ENCODE results near the gene HES6. TPM values are rescaled to one million over a fixed set of nuclear protein-coding genes. Genes with fewer than 3 reads are reported as not detected.

The HES6 gene
- total RNA-seq, 1 donor from 2014 or later = 5.0 TPM

- Mint-ChIP-seq H3K36me3 (ENCODE audit: low read depth, unreplicated experiment) (peaks cover 4% of the 10 kb centered on the region), H3K27ac (ENCODE audit: unreplicated experiment) (no peak overlapping the region), H3K9me3 (ENCODE audit: unreplicated experiment) (no peaks in the 10 kb centered on the region), H3K27me3 (ENCODE audit: unreplicated experiment) (peaks cover 13% of the 10 kb centered on the region), H3K4me1 (ENCODE audit: unreplicated experiment) (peaks cover 11% of the 10 kb centered on the region), H3K4me3 (ENCODE audit: unreplicated experiment) (no peak overlapping the region)
- no peak for TF ChIP-seq CTCF (IDR thresholded peaks at IDR 0.05; ENCODE audit: unreplicated experiment)
- no peak for DNase-seq (ENCODE audit: low spot score)
Observed at GRCh38 chr2:238282861-238283738, 43.3 kb upstream of the HES6 start.

GRCh38 chr2:238281826-238282480 lies 42.1 kb upstream of the HES6 start:
- Mint-ChIP-seq H3K27me3 (ENCODE audit: unreplicated experiment) (peaks cover 7% of the 10 kb centered on the region), H3K27ac (ENCODE audit: unreplicated experiment) (no peak overlapping the region), H3K4me1 (ENCODE audit: unreplicated experiment) (peaks cover 11% of the 10 kb centered on the region), H3K36me3 (ENCODE audit: low read depth, unreplicated experiment) (peaks cover 4% of the 10 kb centered on the region), H3K9me3 (ENCODE audit: unreplicated experiment) (no peaks in the 10 kb centered on the region), H3K4me3 (ENCODE audit: unreplicated experiment) (no peak overlapping the region)
- DNase-seq (ENCODE audit: low spot score) = no peak
- TF ChIP-seq CTCF (IDR thresholded peaks at IDR 0.05; ENCODE audit: unreplicated experiment) = no peak

GRCh38 chr2:238280083-238280825 lies 40.4 kb upstream of the HES6 start:
- Mint-ChIP-seq H3K4me3 (ENCODE audit: unreplicated experiment) (no peak overlapping the region), H3K9me3 (ENCODE audit: unreplicated experiment) (no peaks in the 10 kb centered on the region), H3K27me3 (ENCODE audit: unreplicated experiment) (no peaks in the 10 kb centered on the region), H3K27ac (ENCODE audit: unreplicated experiment) (no peak overlapping the region), H3K4me1 (ENCODE audit: unreplicated experiment) (peaks cover 8% of the 10 kb centered on the region), H3K36me3 (ENCODE audit: low read depth, unreplicated experiment) (peaks cover 4% of the 10 kb centered on the region)
- DNase-seq (ENCODE audit: low spot score) = no peak
- no peak for TF ChIP-seq CTCF (IDR thresholded peaks at IDR 0.05; ENCODE audit: unreplicated experiment)

- Mint-ChIP-seq H3K27me3 (ENCODE audit: unreplicated experiment) (no peaks in the 10 kb centered on the region), H3K27ac (ENCODE audit: unreplicated experiment) (no peak overlapping the region), H3K4me1 (ENCODE audit: unreplicated experiment) (peaks cover 8% of the 10 kb centered on the region), H3K9me3 (ENCODE audit: unreplicated experiment) (no peaks in the 10 kb centered on the region), H3K36me3 (ENCODE audit: low read depth, unreplicated experiment) (peaks cover under 1% of the 10 kb centered on the region), H3K4me3 (ENCODE audit: unreplicated experiment) (no peak overlapping the region)
- no peak for TF ChIP-seq CTCF (IDR thresholded peaks at IDR 0.05; ENCODE audit: unreplicated experiment)
- no peak for DNase-seq (ENCODE audit: low spot score)
Observed at GRCh38 chr2:238279324-238279682, 39.5 kb upstream of the HES6 start.
